ENCODE data around the gene BACH2.

DNA sequence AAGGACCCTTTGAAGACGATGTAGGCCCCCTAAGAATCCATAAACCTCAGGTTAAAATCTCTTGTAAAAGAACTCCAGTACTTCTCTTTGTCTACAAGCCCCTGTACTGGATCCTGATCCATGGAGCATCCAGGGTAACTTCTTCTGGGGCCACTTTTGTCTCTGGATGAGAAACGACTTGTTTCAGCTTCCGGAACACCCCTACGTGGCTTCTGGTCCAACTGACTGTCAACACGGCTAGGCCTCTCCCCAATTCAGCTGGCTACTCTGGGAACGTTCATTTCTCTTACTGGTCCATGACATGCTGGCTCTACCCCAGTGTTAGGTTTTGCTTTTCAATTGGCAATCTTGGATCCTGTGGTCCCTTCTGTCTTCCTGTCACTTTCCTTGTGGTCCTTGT, 198.0 kb downstream of the BACH2 start:
- TF ChIP-seq, protein P1, sequence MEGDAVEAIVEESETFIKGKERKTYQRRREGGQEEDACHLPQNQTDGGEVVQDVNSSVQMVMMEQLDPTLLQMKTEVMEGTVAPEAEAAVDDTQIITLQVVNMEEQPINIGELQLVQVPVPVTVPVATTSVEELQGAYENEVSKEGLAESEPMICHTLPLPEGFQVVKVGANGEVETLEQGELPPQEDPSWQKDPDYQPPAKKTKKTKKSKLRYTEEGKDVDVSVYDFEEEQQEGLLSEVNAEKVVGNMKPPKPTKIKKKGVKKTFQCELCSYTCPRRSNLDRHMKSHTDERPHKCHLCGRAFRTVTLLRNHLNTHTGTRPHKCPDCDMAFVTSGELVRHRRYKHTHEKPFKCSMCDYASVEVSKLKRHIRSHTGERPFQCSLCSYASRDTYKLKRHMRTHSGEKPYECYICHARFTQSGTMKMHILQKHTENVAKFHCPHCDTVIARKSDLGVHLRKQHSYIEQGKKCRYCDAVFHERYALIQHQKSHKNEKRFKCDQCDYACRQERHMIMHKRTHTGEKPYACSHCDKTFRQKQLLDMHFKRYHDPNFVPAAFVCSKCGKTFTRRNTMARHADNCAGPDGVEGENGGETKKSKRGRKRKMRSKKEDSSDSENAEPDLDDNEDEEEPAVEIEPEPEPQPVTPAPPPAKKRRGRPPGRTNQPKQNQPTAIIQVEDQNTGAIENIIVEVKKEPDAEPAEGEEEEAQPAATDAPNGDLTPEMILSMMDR (conservative IDR thresholded peaks at IDR 0.05): no peak
- no peak for TF ChIP-seq ZFX (IDR thresholded peaks at IDR 0.05)

Measured in C4-2B (cell line).